Mesodermal cell (in vitro differentiated cells): ENCODE results near the gene HIVEP1.

Experiments
- H3K27ac ChIP-seq: 2 replicates; pipeline ENCODE4 v1.7.0; 2013; ENCODE audit warnings: mild to moderate bottlenecking, low read depth, low read length, moderate library complexity; ENCODE audit not compliant: severe bottlenecking
- H3K36me3 ChIP-seq: 2 replicates; pipeline ENCODE4 v1.7.1; 2013; ENCODE audit warnings: mild to moderate bottlenecking, low read length, moderate library complexity; ENCODE audit not compliant: control insufficient read depth, insufficient read depth
- H3K4me1 ChIP-seq: one replicate; pipeline ENCODE4 v1.7.1; 2013; ENCODE audit warnings: mild to moderate bottlenecking, low read length; ENCODE audit not compliant: insufficient read depth, control insufficient read depth, poor library complexity, severe bottlenecking
- H3K4me3 ChIP-seq: 2 replicates; pipeline ENCODE4 v1.7.0; 2013; ENCODE audit warnings: low read length, control low read depth, mild to moderate bottlenecking; ENCODE audit not compliant: insufficient read depth, poor library complexity, severe bottlenecking; ENCODE audit errors: extremely low read depth
- H3K9me3 ChIP-seq: 2 replicates; pipeline ENCODE4 v1.7.1; 2013; ENCODE audit warnings: mild to moderate bottlenecking, low read length, moderate library complexity; ENCODE audit not compliant: control insufficient read depth
- WGBS, 2 experiments: methylation state at CpG; one replicate each; pipeline ENCODE4 v1.1.5; 2013; ENCODE audit warnings: missing lambda C conversion rate in 2 of 2; ENCODE audit not compliant: insufficient coverage in 2 of 2; 5-methylcytosine and 5-hydroxymethylcytosine counted together

HIVEP1 gene

GRCh38 chr6:12084681-12085080, 72.6 kb downstream of the HIVEP1 start:
- Histone ChIP-seq H3K27ac (no peak overlapping the region), H3K4me1 (peaks cover 16% of the 10 kb centered on the region), H3K9me3 (no peaks in the 10 kb centered on the region), H3K36me3 (peaks cover 3% of the 10 kb centered on the region), H3K4me3 (no peak overlapping the region)
- WGBS, 2 experiments, result 74 to 91% methylated on average over 4 to 6 of the region's 7 CpGs

GRCh38 chr6:12088531-12088930, 76.4 kb downstream of the HIVEP1 start:
- no peak overlapping the region for H3K27ac ChIP-seq
- 100% methylated on average over 1 of the region's 1 CpG; no CpG with 5 or more reads in 1 of the 2 experiments for WGBS, 2 experiments
- peaks cover 13% of the 10 kb centered on the region for H3K36me3 ChIP-seq
- no peak overlapping the region for H3K4me3 ChIP-seq
- peaks cover 4% of the 10 kb centered on the region for H3K4me1 ChIP-seq
- no peaks in the 10 kb centered on the region for H3K9me3 ChIP-seq

- H3K4me1 ChIP-seq, result no peaks in the 10 kb centered on the region
- H3K36me3 ChIP-seq, result peaks cover 13% of the 10 kb centered on the region
- no peak overlapping the region for H3K27ac ChIP-seq
- no peak overlapping the region for H3K4me3 ChIP-seq
- no peaks in the 10 kb centered on the region for H3K9me3 ChIP-seq
Observed at GRCh38 chr6:12090714-12091113, 78.6 kb downstream of the HIVEP1 start.

- 76 to 95% methylated on average over 3 of the region's 5 CpGs for WGBS, 2 experiments
- Histone ChIP-seq H3K4me3 (no peak overlapping the region), H3K27ac (no peak overlapping the region), H3K4me1 (no peaks in the 10 kb centered on the region), H3K36me3 (peaks cover 13% of the 10 kb centered on the region), H3K9me3 (no peaks in the 10 kb centered on the region)
Observed at GRCh38 chr6:12092762-12093161, 80.7 kb downstream of the HIVEP1 start.

- no peak overlapping the region for H3K27ac ChIP-seq
- no peaks in the 10 kb centered on the region for H3K9me3 ChIP-seq
- no CpG with 5 or more reads among the region's 1 CpG for WGBS, 2 experiments
- no peaks in the 10 kb centered on the region for H3K4me1 ChIP-seq
- peaks cover 10% of the 10 kb centered on the region for H3K36me3 ChIP-seq
- H3K4me3 ChIP-seq, result no peak overlapping the region
Observed at GRCh38 chr6:12094689-12095088, 82.6 kb downstream of the HIVEP1 start.

DNA sequence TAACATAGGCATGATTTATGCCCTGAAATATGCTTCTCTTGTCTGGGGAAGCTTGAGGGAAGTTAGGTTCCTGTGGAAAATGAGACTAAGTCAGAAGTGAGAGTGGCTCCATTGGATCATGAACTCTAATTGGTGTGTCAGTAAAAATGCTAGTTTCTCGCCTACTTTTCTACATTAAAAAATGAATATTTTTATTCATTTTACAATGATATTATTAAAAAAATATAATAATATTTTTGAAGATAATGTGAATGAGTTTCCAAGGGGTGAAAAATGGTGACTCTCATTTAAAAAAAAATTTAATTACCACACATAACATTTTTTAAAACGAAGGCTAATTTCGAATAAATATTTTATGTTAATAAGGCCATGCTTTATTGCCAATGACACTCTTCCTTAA, 84.2 kb downstream of the HIVEP1 start:
- WGBS, 2 experiments, result no CpG with 5 or more reads among the region's 3 CpGs
- no peaks in the 10 kb centered on the region for H3K4me1 ChIP-seq
- H3K4me3 ChIP-seq, result no peak overlapping the region
- no peaks in the 10 kb centered on the region for H3K9me3 ChIP-seq
- H3K36me3 ChIP-seq, result peaks cover 4% of the 10 kb centered on the region
- H3K27ac ChIP-seq, result no peak overlapping the region

GRCh38 chr6:12097791-12098190, 85.7 kb downstream of the HIVEP1 start:
- no peaks in the 10 kb centered on the region for H3K4me1 ChIP-seq
- H3K27ac ChIP-seq, result no peak overlapping the region
- H3K4me3 ChIP-seq, result no peak overlapping the region

GRCh38 chr6:12099623-12100338, 87.7 kb downstream of the HIVEP1 start:
- WGBS, 2 experiments, result 47 to 76% methylated on average over 2 to 3 of the region's 4 CpGs
- H3K9me3 ChIP-seq, result no peaks in the 10 kb centered on the region
- no peak overlapping the region for H3K27ac ChIP-seq
- H3K36me3 ChIP-seq, result no peaks in the 10 kb centered on the region
- no peak overlapping the region for H3K4me3 ChIP-seq
- H3K4me1 ChIP-seq, result no peaks in the 10 kb centered on the region

More at GRCh38 chr6:12097791-12098190, 85.7 kb downstream of the HIVEP1 start:
- no peaks in the 10 kb centered on the region for H3K36me3 ChIP-seq
- H3K9me3 ChIP-seq, result no peaks in the 10 kb centered on the region

- no peaks in the 10 kb centered on the region for H3K4me1 ChIP-seq
- H3K27ac ChIP-seq, result no peak overlapping the region
- H3K9me3 ChIP-seq, result no peaks in the 10 kb centered on the region
- H3K36me3 ChIP-seq, result peaks cover 3% of the 10 kb centered on the region
- H3K4me3 ChIP-seq, result no peak overlapping the region
Observed at GRCh38 chr6:12101048-12101447, 88.9 kb downstream of the HIVEP1 start.

- H3K4me1 ChIP-seq, result no peaks in the 10 kb centered on the region
- H3K36me3 ChIP-seq, result peaks cover 3% of the 10 kb centered on the region
- H3K9me3 ChIP-seq, result no peaks in the 10 kb centered on the region
- no peak overlapping the region for H3K4me3 ChIP-seq
- no peak overlapping the region for H3K27ac ChIP-seq
Observed at GRCh38 chr6:12101653-12102312, 89.7 kb downstream of the HIVEP1 start.

- Histone ChIP-seq H3K4me1 (no peaks in the 10 kb centered on the region), H3K9me3 (no peaks in the 10 kb centered on the region), H3K36me3 (peaks cover 7% of the 10 kb centered on the region), H3K27ac (no peak overlapping the region), H3K4me3 (no peak overlapping the region)
- WGBS, 2 experiments, result no CpG with 5 or more reads among the region's 2 CpGs
Observed at GRCh38 chr6:12102350-12102749, 90.2 kb downstream of the HIVEP1 start.
